Effector memory CD8-positive, alpha-beta T cell (primary cell): ENCODE results near the gene C11orf97.

ENCODE experiments used
- ATAC-seq: fragments of 150-1000 bp; cut with Tn5 transposase; replicated peaks from 2 replicates; pipeline ENCODE4 v1.10.0; 2021; ENCODE audit warnings: mild to moderate bottlenecking, moderate library complexity
- DNase-seq, 3 experiments: peaks; one replicate each; pipeline ENCODE4 v3.0.0; 2021
- H3K27ac Mint-ChIP-seq, 2 donors: one replicate each; pipeline ENCODE4 v1.8.0; 2022; ENCODE audit warnings: mild to moderate bottlenecking in 2 of 2, mixed read lengths in 2 of 2, moderate library complexity in 2 of 2
- H3K27me3 Mint-ChIP-seq, 2 donors: one replicate each; pipeline ENCODE4 v1.8.0; 2022; ENCODE audit warnings: mixed read lengths in 2 of 2
- H3K36me3 Mint-ChIP-seq: one replicate; pipeline ENCODE4 v1.8.0; 2022; ENCODE audit warnings: mild to moderate bottlenecking, moderate library complexity, mixed read lengths; ENCODE audit not compliant: insufficient read depth
- H3K4me1 Mint-ChIP-seq, 2 donors: one replicate each; pipeline ENCODE4 v1.8.0; 2022; ENCODE audit warnings: low read depth in 2 of 2, mixed read lengths in 2 of 2
- H3K4me3 Mint-ChIP-seq, 2 donors: one replicate each; pipeline ENCODE4 v1.8.0; 2022; ENCODE audit warnings: mild to moderate bottlenecking in 2 of 2, mixed read lengths in 2 of 2, moderate library complexity in 2 of 2
- H3K9me3 Mint-ChIP-seq, 2 donors: one replicate each; pipeline ENCODE4 v1.8.0; 2022; ENCODE audit warnings: mixed read lengths in 2 of 2

C11orf97 gene

GRCh38 chr11:94533206-94533605, 20.9 kb downstream of the C11orf97 start:
- H3K36me3 Mint-ChIP-seq, result no peaks in the 10 kb centered on the region
- H3K4me3 Mint-ChIP-seq, result no peak overlapping the region
- ATAC-seq (no peak), DNase-seq (no peak)
- no peaks in the 10 kb centered on the region for H3K4me1 Mint-ChIP-seq
- H3K27me3 Mint-ChIP-seq, result peaks cover 50 to 64% of the 10 kb centered on the region in 2 donors
- no peaks in the 10 kb centered on the region for H3K9me3 Mint-ChIP-seq
- no peak overlapping the region for H3K27ac Mint-ChIP-seq

- H3K27me3 Mint-ChIP-seq, result peaks cover 47 to 57% of the 10 kb centered on the region in 2 donors
- H3K4me1 Mint-ChIP-seq, result no peaks in the 10 kb centered on the region
- H3K4me3 Mint-ChIP-seq, result no peak overlapping the region
- no peak for DNase-seq
- H3K9me3 Mint-ChIP-seq, result no peaks in the 10 kb centered on the region
- H3K27ac Mint-ChIP-seq, result no peak overlapping the region
- no peak for ATAC-seq
- H3K36me3 Mint-ChIP-seq, result no peaks in the 10 kb centered on the region
Observed at GRCh38 chr11:94533696-94534630, 21.7 kb downstream of the C11orf97 start.

GRCh38 chr11:94536386-94536785, 24.1 kb downstream of the C11orf97 start:
- Mint-ChIP-seq H3K27me3 (peaks cover 42 to 57% of the 10 kb centered on the region in 2 donors), H3K4me3 (no peak overlapping the region), H3K27ac (no peak overlapping the region), H3K4me1 (no peaks in the 10 kb centered on the region), H3K9me3 (no peaks in the 10 kb centered on the region), H3K36me3 (no peaks in the 10 kb centered on the region)
- ATAC-seq (no peak), DNase-seq (no peak)

GRCh38 chr11:94537031-94537600, 24.9 kb downstream of the C11orf97 start:
- Mint-ChIP-seq H3K36me3 (no peaks in the 10 kb centered on the region), H3K4me1 (no peaks in the 10 kb centered on the region), H3K27ac (no peak overlapping the region), H3K27me3 (peaks cover 42 to 50% of the 10 kb centered on the region in 2 donors), H3K9me3 (no peaks in the 10 kb centered on the region), H3K4me3 (no peak overlapping the region)
- DNase-seq (no peak), ATAC-seq (no peak)

- H3K27me3 Mint-ChIP-seq, result peaks cover 24 to 36% of the 10 kb centered on the region in 2 donors
- H3K4me1 Mint-ChIP-seq, result peaks cover 8 to 11% of the 10 kb centered on the region in 2 donors
- H3K4me3 Mint-ChIP-seq, result no peak overlapping the region
- H3K27ac Mint-ChIP-seq, result no peak overlapping the region
- H3K36me3 Mint-ChIP-seq, result peaks cover 5% of the 10 kb centered on the region
- ATAC-seq (no peak), DNase-seq (no peak)
- H3K9me3 Mint-ChIP-seq, result no peaks in the 10 kb centered on the region
Observed at GRCh38 chr11:94539420-94539819, 27.2 kb downstream of the C11orf97 start.

GRCh38 chr11:94543695-94544645, 31.7 kb downstream of the C11orf97 start, which contains the start of gene FUT4:
Gene FUT4 (plus strand): TSS chr11:94543921. CDS start chr11:94544134, 213 bp downstream.
- Mint-ChIP-seq H3K27me3 (peaks cover 0 to 14% of the 10 kb centered on the region in 2 donors), H3K9me3 (no peaks in the 10 kb centered on the region), H3K4me1 (peaks cover 31 to 36% of the 10 kb centered on the region in 2 donors), H3K36me3 (peaks cover 5% of the 10 kb centered on the region), H3K4me3 (peak within 1 kb of the TSS; percentile 92 to 97), H3K27ac (peak within 1 kb of the TSS; percentile 95 to 99)
- ATAC-seq (peak; percentile 73), DNase-seq (peak; percentile 46 to 66 (median 48))

- ATAC-seq, result no peak
- Mint-ChIP-seq H3K27me3 (peaks cover 0 to 6% of the 10 kb centered on the region in 2 donors), H3K4me3 (peak overlapping the region; percentile 92 to 97), H3K36me3 (peaks cover 5% of the 10 kb centered on the region), H3K27ac (peak overlapping the region; percentile 71 to 83), H3K9me3 (no peaks in the 10 kb centered on the region), H3K4me1 (peaks cover 31 to 41% of the 10 kb centered on the region in 2 donors)
- DNase-seq, result no peak
Observed at GRCh38 chr11:94544646-94545263, 32.5 kb downstream of the C11orf97 start.

- H3K27me3 Mint-ChIP-seq, result no peaks in the 10 kb centered on the region
- ATAC-seq (no peak), DNase-seq (no peak)
- H3K9me3 Mint-ChIP-seq, result no peaks in the 10 kb centered on the region
- peaks cover 33 to 44% of the 10 kb centered on the region in 2 donors for H3K4me1 Mint-ChIP-seq
- peak overlapping the region; percentile 92 to 97 for H3K4me3 Mint-ChIP-seq
- H3K27ac Mint-ChIP-seq, result peak overlapping the region; percentile 71 to 83
- peaks cover 5% of the 10 kb centered on the region for H3K36me3 Mint-ChIP-seq
Observed at GRCh38 chr11:94545264-94546161, 33.3 kb downstream of the C11orf97 start.

GRCh38 chr11:94546162-94546470, 33.9 kb downstream of the C11orf97 start:
- ATAC-seq (no peak), DNase-seq (no peak)
- Mint-ChIP-seq H3K27ac (peak overlapping the region; percentile 71 to 83), H3K9me3 (no peaks in the 10 kb centered on the region), H3K4me1 (peaks cover 33 to 46% of the 10 kb centered on the region in 2 donors), H3K27me3 (no peaks in the 10 kb centered on the region), H3K36me3 (peaks cover 5% of the 10 kb centered on the region), H3K4me3 (peak overlapping the region; percentile 92 to 97)

GRCh38 chr11:94546886-94547285, 34.6 kb downstream of the C11orf97 start:
- H3K4me1 Mint-ChIP-seq, result peaks cover 33 to 46% of the 10 kb centered on the region in 2 donors
- no peaks in the 10 kb centered on the region for H3K9me3 Mint-ChIP-seq
- ATAC-seq (no peak), DNase-seq (no peak)
- H3K36me3 Mint-ChIP-seq, result peaks cover 5% of the 10 kb centered on the region
- no peak overlapping the region for H3K27ac Mint-ChIP-seq
- H3K4me3 Mint-ChIP-seq, result peak overlapping the region; percentile 13 to 92
- no peaks in the 10 kb centered on the region for H3K27me3 Mint-ChIP-seq

GRCh38 chr11:94549146-94549545, 36.9 kb downstream of the C11orf97 start:
- no peak for ATAC-seq
- H3K27me3 Mint-ChIP-seq, result no peaks in the 10 kb centered on the region
- peak overlapping the region in 1 of 2 donors; percentile 12 for H3K4me3 Mint-ChIP-seq
- no peaks in the 10 kb centered on the region for H3K36me3 Mint-ChIP-seq
- no peak overlapping the region for H3K27ac Mint-ChIP-seq
- H3K9me3 Mint-ChIP-seq, result no peaks in the 10 kb centered on the region
- no peak for DNase-seq
- peaks cover 22 to 38% of the 10 kb centered on the region in 2 donors for H3K4me1 Mint-ChIP-seq

GRCh38 chr11:94550513-94550912, 38.3 kb downstream of the C11orf97 start:
- ATAC-seq, result no peak
- Mint-ChIP-seq H3K4me1 (peaks cover 18 to 36% of the 10 kb centered on the region in 2 donors), H3K27ac (no peak overlapping the region), H3K9me3 (no peaks in the 10 kb centered on the region), H3K27me3 (no peaks in the 10 kb centered on the region), H3K36me3 (no peaks in the 10 kb centered on the region), H3K4me3 (no peak overlapping the region)
- DNase-seq, result no peak
